Neural progenitor cell (in vitro differentiated cells): ENCODE measurements around the gene SLAMF8. TPM values are rescaled to one million over a fixed set of nuclear protein-coding genes. Genes with fewer than 3 reads are reported as not detected.

Experiments used
- DNase-seq: peaks from one replicate; pipeline ENCODE4 v3.0.0-alpha.2; 2016; ENCODE audit warnings: low spot score
- H2AFZ ChIP-seq: fragments of 200-600 bp; sonication (generic); replicated peaks from 2 replicates; pipeline ENCODE4 v1.6.1; 2016; ENCODE audit warnings: antibody characterized with exemption
- H3F3A ChIP-seq: fragments of 200-600 bp; sonication (generic); 2 replicates; pipeline ENCODE4 v1.6.1; 2016; ENCODE audit warnings: antibody characterized with exemption, low read depth
- H3K27ac ChIP-seq: fragments of 200-600 bp; sonication (generic); 2 replicates; pipeline ENCODE4 v1.5.1; 2016; ENCODE audit warnings: mild to moderate bottlenecking
- H3K27me3 ChIP-seq: fragments of 200-600 bp; sonication (generic); 2 replicates; pipeline ENCODE4 v1.6.1; 2016; ENCODE audit warnings: mild to moderate bottlenecking, moderate library complexity
- H3K36me3 ChIP-seq: fragments of 200-600 bp; sonication (generic); 2 replicates; pipeline ENCODE4 v1.5.1; 2016
- H3K4me1 ChIP-seq: fragments of 200-600 bp; sonication (generic); 2 replicates; pipeline ENCODE4 v1.6.1; 2016; ENCODE audit warnings: mixed run types
- H3K4me2 ChIP-seq: fragments of 200-600 bp; sonication (generic); 2 replicates; pipeline ENCODE4 v1.6.1; 2016
- H3K4me3 ChIP-seq: fragments of 200-600 bp; sonication (generic); 2 replicates; pipeline ENCODE4 v1.5.1; 2016
- H3K79me2 ChIP-seq: fragments of 200-600 bp; sonication (generic); 2 replicates; pipeline ENCODE4 v1.6.1; 2016; ENCODE audit warnings: low read depth
- H3K9ac ChIP-seq: fragments of 200-600 bp; sonication (generic); 2 replicates; pipeline ENCODE4 v1.6.1; 2016
- H3K9me3 ChIP-seq: fragments of 200-600 bp; sonication (generic); 2 replicates; pipeline ENCODE4 v1.5.1; 2016; ENCODE audit warnings: low read depth
- H4K20me1 ChIP-seq: fragments of 200-600 bp; sonication (generic); 2 replicates; pipeline ENCODE4 v1.6.1; 2016; ENCODE audit warnings: low read depth
- H3K27ac Mint-ChIP-seq: 3 replicates; pipeline ENCODE4 v1.8.0; 2021; ENCODE audit warnings: mixed read lengths
- H3K27me3 Mint-ChIP-seq: 2 replicates; pipeline ENCODE4 v1.8.0; 2022; ENCODE audit warnings: low read depth, mild to moderate bottlenecking, inconsistent platforms, moderate library complexity, mixed read lengths; ENCODE audit not compliant: insufficient read depth
- H3K36me3 Mint-ChIP-seq: 3 replicates; pipeline ENCODE4 v1.8.0; 2021; ENCODE audit warnings: mixed read lengths
- H3K4me1 Mint-ChIP-seq: 3 replicates; pipeline ENCODE4 v1.8.0; 2021; ENCODE audit warnings: mixed read lengths
- H3K4me3 Mint-ChIP-seq: 3 replicates; pipeline ENCODE4 v1.8.0; 2021; ENCODE audit warnings: mild to moderate bottlenecking, moderate library complexity, mixed read lengths
- H3K9me3 Mint-ChIP-seq: 3 replicates; pipeline ENCODE4 v1.8.0; 2020; ENCODE audit warnings: mixed read lengths
- EZH2 ChIP-seq: fragments of 200-600 bp; sonication (generic); IDR thresholded peaks from 2 replicates; pipeline ENCODE4 v1.6.1; 2017; ENCODE audit warnings: antibody characterized with exemption, mild to moderate bottlenecking, moderate library complexity
- EZH2phosphoT487 ChIP-seq: fragments of 200-600 bp; sonication (generic); IDR thresholded peaks from 2 replicates; pipeline ENCODE4 v1.6.1; 2017; ENCODE audit warnings: antibody characterized with exemption
- total RNA-seq: library from RNA; depleted of rRNA; stranded (reverse); fragments of >200 nt; gene quantifications from 2 replicates; pipeline ENCODE4 v1.2.3, GENCODE V29; 2015; ENCODE audit warnings: low replicate concordance
- TF ChIP-seq, protein P1 (sequence below): fragments of 200-600 bp; sonication (generic); IDR thresholded peaks from 2 replicates; pipeline ENCODE4 v1.5.1; 2017; ENCODE audit warnings: antibody characterized with exemption, mild to moderate bottlenecking

The SLAMF8 gene
- total RNA-seq, 1 donor from 2014 or later, result not detected

DNA sequence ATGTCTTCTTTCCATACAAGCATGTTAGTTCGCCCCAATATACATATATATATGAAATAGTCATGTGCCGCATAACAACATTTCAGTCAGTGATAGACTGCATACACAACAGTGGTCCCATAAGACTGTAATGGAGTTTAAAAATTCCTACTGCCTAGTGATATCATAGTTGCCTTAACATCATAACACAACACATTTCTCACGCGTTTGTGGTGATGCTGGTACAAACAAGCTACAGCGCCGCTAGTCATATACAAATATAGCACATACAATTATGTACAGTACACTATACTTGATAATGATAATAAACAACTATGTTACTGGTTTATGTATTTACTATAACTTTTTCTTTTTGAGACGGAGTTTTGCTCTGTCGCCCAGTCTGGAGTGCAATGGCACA lies 10.7 kb upstream of the SLAMF8 start:
- Histone ChIP-seq H3K9me3 (no peaks in the 10 kb centered on the region), H2AFZ (no peak overlapping the region), H3K27ac (no peak overlapping the region), H3K36me3 (no peaks in the 10 kb centered on the region), H3K27me3 (no peaks in the 10 kb centered on the region), H3K4me2 (no peak overlapping the region), H3K4me1 (no peaks in the 10 kb centered on the region), H4K20me1 (no peaks in the 10 kb centered on the region), H3K9ac (no peak overlapping the region), H3F3A (no peaks in the 10 kb centered on the region), H3K79me2 (no peaks in the 10 kb centered on the region), H3K4me3 (no peak overlapping the region)
- H3K9me3 Mint-ChIP-seq, result no peaks in the 10 kb centered on the region
- no peak for DNase-seq
- H3K27ac Mint-ChIP-seq, result no peak overlapping the region
- TF ChIP-seq, protein P1, sequence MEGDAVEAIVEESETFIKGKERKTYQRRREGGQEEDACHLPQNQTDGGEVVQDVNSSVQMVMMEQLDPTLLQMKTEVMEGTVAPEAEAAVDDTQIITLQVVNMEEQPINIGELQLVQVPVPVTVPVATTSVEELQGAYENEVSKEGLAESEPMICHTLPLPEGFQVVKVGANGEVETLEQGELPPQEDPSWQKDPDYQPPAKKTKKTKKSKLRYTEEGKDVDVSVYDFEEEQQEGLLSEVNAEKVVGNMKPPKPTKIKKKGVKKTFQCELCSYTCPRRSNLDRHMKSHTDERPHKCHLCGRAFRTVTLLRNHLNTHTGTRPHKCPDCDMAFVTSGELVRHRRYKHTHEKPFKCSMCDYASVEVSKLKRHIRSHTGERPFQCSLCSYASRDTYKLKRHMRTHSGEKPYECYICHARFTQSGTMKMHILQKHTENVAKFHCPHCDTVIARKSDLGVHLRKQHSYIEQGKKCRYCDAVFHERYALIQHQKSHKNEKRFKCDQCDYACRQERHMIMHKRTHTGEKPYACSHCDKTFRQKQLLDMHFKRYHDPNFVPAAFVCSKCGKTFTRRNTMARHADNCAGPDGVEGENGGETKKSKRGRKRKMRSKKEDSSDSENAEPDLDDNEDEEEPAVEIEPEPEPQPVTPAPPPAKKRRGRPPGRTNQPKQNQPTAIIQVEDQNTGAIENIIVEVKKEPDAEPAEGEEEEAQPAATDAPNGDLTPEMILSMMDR, result no peak
- TF ChIP-seq EZH2, result no peak
- TF ChIP-seq EZH2phosphoT487, result no peak
- peaks cover 3% of the 10 kb centered on the region for H3K27me3 Mint-ChIP-seq
- H3K36me3 Mint-ChIP-seq, result no peaks in the 10 kb centered on the region
- no peak overlapping the region for H3K4me3 Mint-ChIP-seq
- no peaks in the 10 kb centered on the region for H3K4me1 Mint-ChIP-seq

DNA sequence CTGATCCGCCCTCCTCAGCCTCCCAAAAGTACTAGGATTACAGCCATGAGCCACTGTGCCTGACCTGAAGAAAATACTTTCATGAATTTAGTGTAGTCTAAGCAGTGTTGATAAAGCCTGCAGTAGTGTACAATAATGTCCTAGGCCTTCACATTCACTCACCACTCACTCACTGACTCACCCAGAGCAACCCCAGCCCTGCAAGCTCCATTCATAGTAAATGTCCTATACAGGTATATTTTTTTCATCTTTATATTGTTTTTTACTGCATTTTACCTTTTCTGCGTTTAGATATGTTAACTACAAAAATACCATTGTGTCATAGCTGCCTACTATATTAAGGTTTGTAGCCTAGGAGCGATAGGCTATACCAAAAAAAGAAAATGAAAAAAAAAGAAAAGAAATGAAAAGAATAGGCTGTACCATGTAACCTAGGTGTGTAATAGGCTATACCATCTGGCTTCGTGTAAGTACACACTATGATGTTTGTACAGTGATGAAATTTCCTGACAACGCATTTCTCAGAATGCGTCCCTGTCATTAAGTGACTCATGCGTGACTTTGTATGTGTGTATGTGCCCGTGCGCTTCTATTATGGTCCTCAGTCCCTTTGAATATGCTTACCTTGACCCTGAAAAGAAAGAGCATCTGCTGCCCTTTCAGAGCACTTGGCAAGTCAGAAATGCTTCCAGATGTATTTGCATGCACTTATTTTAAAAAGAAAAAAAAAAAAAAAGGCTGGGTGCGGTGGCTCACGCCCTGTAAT lies 9.2 kb upstream of the SLAMF8 start:
- Histone ChIP-seq H3K9ac (no peak overlapping the region), H3K4me3 (no peak overlapping the region), H3K4me1 (no peaks in the 10 kb centered on the region), H3K27ac (no peak overlapping the region), H2AFZ (no peak overlapping the region), H3K36me3 (no peaks in the 10 kb centered on the region), H3K27me3 (no peaks in the 10 kb centered on the region), H3F3A (no peaks in the 10 kb centered on the region), H4K20me1 (no peaks in the 10 kb centered on the region), H3K79me2 (no peaks in the 10 kb centered on the region), H3K4me2 (no peak overlapping the region), H3K9me3 (no peaks in the 10 kb centered on the region)
- TF ChIP-seq, protein P1, result no peak
- TF ChIP-seq EZH2phosphoT487 (no peak), EZH2 (no peak)
- Mint-ChIP-seq H3K27ac (no peak overlapping the region), H3K9me3 (no peaks in the 10 kb centered on the region), H3K4me3 (no peak overlapping the region), H3K4me1 (peaks cover under 1% of the 10 kb centered on the region), H3K36me3 (no peaks in the 10 kb centered on the region), H3K27me3 (no peaks in the 10 kb centered on the region)
- no peak for DNase-seq

DNA sequence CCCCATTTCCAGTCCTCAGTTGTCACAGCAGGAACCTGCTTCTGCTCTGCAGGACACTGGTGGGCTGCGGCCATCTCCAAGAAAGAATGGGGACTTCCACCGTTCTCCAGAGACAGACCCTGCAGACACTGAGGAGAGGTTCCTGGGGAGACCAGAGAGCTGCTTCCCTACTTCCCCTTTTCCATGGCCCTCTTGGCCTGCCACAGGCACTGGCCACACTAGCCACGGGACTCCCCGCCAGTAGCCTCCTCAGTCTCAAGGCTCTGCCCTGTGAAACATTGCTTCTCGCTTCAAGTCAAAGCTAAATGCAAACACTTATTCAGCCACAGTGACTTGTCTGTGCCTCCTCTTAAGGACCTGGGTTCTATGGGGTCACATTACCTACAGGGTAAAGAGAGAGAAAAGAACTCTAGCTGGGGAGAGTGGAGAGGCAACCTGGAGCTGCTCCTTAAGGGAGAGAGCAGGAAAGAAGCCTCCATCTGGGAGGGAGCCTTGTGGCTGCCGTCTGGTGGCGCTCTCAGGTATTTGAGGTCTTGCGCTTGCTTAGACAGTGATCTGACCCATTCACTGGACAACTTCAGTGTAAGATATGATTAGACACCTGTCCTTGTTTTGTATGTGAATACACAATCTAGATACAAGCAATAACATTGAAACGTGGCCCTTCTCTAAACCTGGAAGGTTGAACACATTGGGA lies 5.4 kb upstream of the SLAMF8 start:
- peak; percentile 12 for DNase-seq
- Histone ChIP-seq H3K9ac (no peak overlapping the region), H3F3A (no peaks in the 10 kb centered on the region), H3K27ac (no peak overlapping the region), H3K79me2 (no peaks in the 10 kb centered on the region), H3K27me3 (no peaks in the 10 kb centered on the region), H3K4me1 (peaks cover 11% of the 10 kb centered on the region), H2AFZ (no peak overlapping the region), H3K4me2 (no peak overlapping the region), H4K20me1 (no peaks in the 10 kb centered on the region), H3K4me3 (no peak overlapping the region), H3K9me3 (no peaks in the 10 kb centered on the region), H3K36me3 (no peaks in the 10 kb centered on the region)
- Mint-ChIP-seq H3K27ac (no peak overlapping the region), H3K4me1 (peaks cover 25% of the 10 kb centered on the region), H3K36me3 (no peaks in the 10 kb centered on the region), H3K9me3 (no peaks in the 10 kb centered on the region), H3K27me3 (peaks cover 11% of the 10 kb centered on the region), H3K4me3 (no peak overlapping the region)
- TF ChIP-seq EZH2, result no peak
- TF ChIP-seq, protein P1, result peak; percentile 21
